ENCODE data around the gene GNL1. TPM values are rescaled to one million over a fixed set of nuclear protein-coding genes. Genes with fewer than 3 reads are reported as not detected.

GNL1 gene
- total RNA-seq, 1 experiment from 2014 or later = 101 TPM

DNA sequence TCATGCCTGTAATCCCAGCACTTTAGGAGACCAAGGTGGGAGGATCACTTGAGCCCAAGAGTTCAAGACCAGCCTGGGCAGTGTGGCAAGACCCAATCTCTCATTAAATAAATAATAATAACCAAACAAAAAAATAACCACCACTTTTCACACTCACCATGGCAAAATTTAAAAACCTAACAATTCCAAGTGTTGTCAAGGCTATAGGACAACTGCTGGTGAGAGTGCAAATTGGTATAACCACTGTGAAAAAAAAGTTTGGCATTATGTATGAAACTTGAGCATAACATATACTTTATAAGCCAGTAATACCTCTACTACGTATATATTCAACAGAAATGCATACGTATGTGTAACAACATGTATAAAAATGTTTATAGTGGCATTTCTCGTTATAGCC lies 4.6 kb upstream of the GNL1 start:
- Histone ChIP-seq H3K36me3 (ENCODE audit: insufficient read depth, low read length, poor library complexity, severe bottlenecking) (peaks cover 35% of the 10 kb centered on the region), H3K27ac (ENCODE audit: low read depth, low read length, poor library complexity, severe bottlenecking) (no peak overlapping the region), H3K27me3 (replicated peaks; ENCODE audit: insufficient read depth, low read depth, low read length, poor library complexity) (no peaks in the 10 kb centered on the region), H3K9me3 (ENCODE audit: low read depth, low read length, poor library complexity, severe bottlenecking) (no peaks in the 10 kb centered on the region), H3K4me3 (ENCODE audit: low read depth, low read length, poor library complexity, severe bottlenecking) (no peak overlapping the region), H3K4me1 (ENCODE audit: insufficient read depth, low read length, poor library complexity, severe bottlenecking) (peaks cover 9% of the 10 kb centered on the region)
- CTCF ChIA-PET = interaction anchor here (0.6 kb wide), 1 partner anchor 21 kb away, joined by 12 read pairs; no protein-coding TSS in a partner anchor
- TF ChIP-seq EZH2 (IDR thresholded peaks at IDR 0.05; ENCODE audit: borderline replicate concordance, low read depth, low read length, poor library complexity, severe bottlenecking) = no peak
- no peak for TF ChIP-seq CTCF (conservative IDR thresholded peaks at IDR 0.05; ENCODE audit: low read depth, low read length)
- no peak for DNase-seq (ENCODE audit: low spot score)
- POLR2A ChIA-PET (ENCODE audit: low non-redundant PET) = no interaction called here
- intact Hi-C loops (cut with micrococcal nuclease; ENCODE audit: unreplicated experiment) = no loop called here
- no TSS peak for BruUV-seq (replicated peaks)

DNA sequence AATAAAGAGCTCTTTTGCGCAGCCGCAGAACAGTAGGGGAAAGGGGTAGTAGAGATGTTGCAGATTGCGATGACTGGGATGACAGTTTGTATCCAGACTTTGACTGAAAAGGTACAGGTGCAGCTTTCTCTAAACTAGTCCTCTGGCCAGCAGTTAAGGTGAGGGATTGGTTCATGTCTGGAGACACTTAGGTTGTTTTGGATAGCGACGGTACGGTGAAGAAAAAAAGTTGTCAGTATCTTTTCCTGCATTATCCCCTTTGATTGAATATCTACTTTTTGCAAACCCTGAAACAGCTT lies 1.3 kb upstream of the GNL1 start:
- Histone ChIP-seq H3K9me3 (ENCODE audit: low read depth, low read length, poor library complexity, severe bottlenecking) (no peaks in the 10 kb centered on the region), H3K4me1 (ENCODE audit: insufficient read depth, low read length, poor library complexity, severe bottlenecking) (peaks cover 16% of the 10 kb centered on the region), H3K4me3 (ENCODE audit: low read depth, low read length, poor library complexity, severe bottlenecking) (peak overlapping the region; percentile 61), H3K27me3 (replicated peaks; ENCODE audit: insufficient read depth, low read depth, low read length, poor library complexity) (no peaks in the 10 kb centered on the region), H3K27ac (ENCODE audit: low read depth, low read length, poor library complexity, severe bottlenecking) (peak overlapping the region; percentile 88), H3K36me3 (ENCODE audit: insufficient read depth, low read length, poor library complexity, severe bottlenecking) (peaks cover 44% of the 10 kb centered on the region)
- DNase-seq (ENCODE audit: low spot score) = no peak
- CTCF ChIA-PET = no interaction called here
- POLR2A ChIA-PET (ENCODE audit: low non-redundant PET) = interaction anchor here (0.6 kb wide), 1 partner anchor 41 kb away, joined by 11 read pairs; no protein-coding TSS in a partner anchor
- intact Hi-C loops (cut with micrococcal nuclease; ENCODE audit: unreplicated experiment) = loop anchor here (1.0 to 10.0 kb wide), 2 partner anchors 14 to 327 kb away; partner anchors contain the start of genes ABCF1 and DDR1
- TSS peak; percentile 69 for BruUV-seq (replicated peaks)
- TF ChIP-seq EZH2 (IDR thresholded peaks at IDR 0.05; ENCODE audit: borderline replicate concordance, low read depth, low read length, poor library complexity, severe bottlenecking) = no peak
- no peak for TF ChIP-seq CTCF (conservative IDR thresholded peaks at IDR 0.05; ENCODE audit: low read depth, low read length)

- H3K27ac ChIP-seq (ENCODE audit: low read depth, low read length, poor library complexity, severe bottlenecking) = peak within 1 kb of the TSS; percentile 88
- ChIA-PET POLR2A (ENCODE audit: low non-redundant PET) (interaction anchor here (0.6 kb wide), 1 partner anchor 41 kb away, joined by 11 read pairs; no protein-coding TSS in a partner anchor), CTCF (no interaction called here)
- TF ChIP-seq EZH2 (IDR thresholded peaks at IDR 0.05; ENCODE audit: borderline replicate concordance, low read depth, low read length, poor library complexity, severe bottlenecking) (no peak), CTCF (conservative IDR thresholded peaks at IDR 0.05; ENCODE audit: low read depth, low read length) (no peak)
- BruUV-seq (replicated peaks) = no TSS peak
- H3K9me3 ChIP-seq (ENCODE audit: low read depth, low read length, poor library complexity, severe bottlenecking) = no peaks in the 10 kb centered on the region
- peaks cover 44% of the 10 kb centered on the region for H3K36me3 ChIP-seq (ENCODE audit: insufficient read depth, low read length, poor library complexity, severe bottlenecking)
- H3K4me1 ChIP-seq (ENCODE audit: insufficient read depth, low read length, poor library complexity, severe bottlenecking) = peaks cover 16% of the 10 kb centered on the region
- DNase-seq (ENCODE audit: low spot score) = peak; percentile 95
- H3K4me3 ChIP-seq (ENCODE audit: low read depth, low read length, poor library complexity, severe bottlenecking) = peak within 1 kb of the TSS; percentile 61
- no peaks in the 10 kb centered on the region for H3K27me3 ChIP-seq (replicated peaks; ENCODE audit: insufficient read depth, low read depth, low read length, poor library complexity)
- intact Hi-C loops (cut with micrococcal nuclease; ENCODE audit: unreplicated experiment) = loop anchor here (1.0 to 10.0 kb wide), 2 partner anchors 14 to 328 kb away; partner anchors contain the start of genes ABCF1 and DDR1
Measured at GRCh38 chr6:30556906-30557682, 805 bp upstream of the GNL1 start, which contains the start of gene PRR3. Gene PRR3 (plus strand): TSS chr6:30557295. CDS start chr6:30557345, 50 bp downstream.

Data from A673 (cell line).